PC-3 (cell line): Measurements from ENCODE around the gene KLHL30. TPM values are rescaled to one million over a fixed set of nuclear protein-coding genes. Genes with fewer than 3 reads are reported as not detected.

Source experiments
- ATAC-seq: fragments of 200-7000 bp; cut with Tn5 transposase; 2 replicates; pipeline ENCODE4 v1.9.1; 2020; ENCODE audit warnings: mild to moderate bottlenecking, moderate library complexity
- BruUV-seq: library from RNA; stranded (reverse); fragments of 400-500 nt; replicated peaks from 2 replicates; lab custom pipeline; 2021; lab: Mats Ljungman, UMichigan
- CTCF ChIA-PET: fragments of 300-600 bp; sonication (Branson Sonifier 250); formaldehyde crosslinking; loops from one replicate; lab custom pipeline; 2022; ENCODE audit warnings: antibody characterized with exemption; lab: Charles Lee
- POLR2A ChIA-PET: fragments of 300-600 bp; sonication (Branson Sonifier 250); formaldehyde crosslinking; loops from one replicate; lab custom pipeline; 2022; ENCODE audit warnings: antibody characterized with exemption; ENCODE audit not compliant: unreplicated experiment; lab: Charles Lee
- DNase-seq: peaks from one replicate; pipeline ENCODE4 v3.0.0-alpha.2; 2015
- H2AFZ ChIP-seq: fragments of 300-600 bp; sonication (generic); 2 replicates; pipeline ENCODE4 v1.6.0; 2016; ENCODE audit warnings: antibody characterized with exemption, low read length
- H3F3A ChIP-seq: fragments of 300-600 bp; sonication (generic); one replicate; pipeline ENCODE4 v1.6.0; 2017; ENCODE audit warnings: antibody characterized with exemption, low read length, control low read depth, mild to moderate bottlenecking; ENCODE audit not compliant: unreplicated experiment
- H3K27ac ChIP-seq: fragments of 300-600 bp; sonication (generic); 2 replicates; pipeline ENCODE4 v1.5.1; 2016; ENCODE audit warnings: mild to moderate bottlenecking, low read length
- H3K27me3 ChIP-seq: fragments of 300-600 bp; sonication (generic); 2 replicates; pipeline ENCODE4 v1.6.1; 2016; ENCODE audit warnings: low read length, mixed read lengths
- H3K36me3 ChIP-seq: fragments of 300-600 bp; sonication (generic); 2 replicates; pipeline ENCODE4 v1.6.1; 2016; ENCODE audit warnings: low read depth, mixed run types, low read length, mixed read lengths
- H3K4me1 ChIP-seq: fragments of 300-600 bp; sonication (generic); 2 replicates; pipeline ENCODE4 v1.5.1; 2016; ENCODE audit warnings: low read length; ENCODE audit not compliant: insufficient read depth
- H3K4me2 ChIP-seq: fragments of 300-600 bp; sonication (generic); 2 replicates; pipeline ENCODE4 v1.6.0; 2016; ENCODE audit warnings: low read length
- H3K4me3 ChIP-seq: fragments of 300-600 bp; sonication (generic); 2 replicates; pipeline ENCODE4 v1.5.1; 2016; ENCODE audit warnings: mild to moderate bottlenecking, low read length, mixed read lengths
- H3K79me2 ChIP-seq: fragments of 300-600 bp; sonication (generic); 2 replicates; pipeline ENCODE4 v1.6.1; 2017; ENCODE audit warnings: low read length, mixed read lengths
- H3K9ac ChIP-seq: fragments of 300-600 bp; sonication (generic); 2 replicates; pipeline ENCODE4 v1.6.0; 2016; ENCODE audit warnings: mild to moderate bottlenecking, low read length
- H3K9me2 ChIP-seq: fragments of 300-600 bp; sonication (generic); replicated peaks from 2 replicates; pipeline ENCODE4 v1.6.1; 2016; ENCODE audit warnings: mixed run types, low read length, mixed read lengths
- H3K9me3 ChIP-seq: fragments of 300-600 bp; sonication (generic); 2 replicates; pipeline ENCODE4 v1.6.1; 2016; ENCODE audit warnings: low read length, mixed read lengths
- H4K20me1 ChIP-seq: fragments of 300-600 bp; sonication (generic); 2 replicates; pipeline ENCODE4 v1.6.1; 2016; ENCODE audit warnings: low read length, mixed read lengths
- EZH2 ChIP-seq: fragments of 300-600 bp; sonication (generic); IDR thresholded peaks from one replicate; pipeline ENCODE4 v1.6.1; 2017; ENCODE audit warnings: antibody characterized with exemption, mild to moderate bottlenecking, low read length; ENCODE audit not compliant: unreplicated experiment
- EZH2phosphoT487 ChIP-seq: fragments of 300-600 bp; sonication (generic); IDR thresholded peaks from 2 replicates; pipeline ENCODE4 v1.6.1; 2018; ENCODE audit warnings: mild to moderate bottlenecking, antibody characterized with exemption, low read length, borderline replicate concordance
- intact Hi-C: fragments of 100-400 bp; cut with micrococcal nuclease; formaldehyde crosslinking; loops from 2 replicates; pipeline ENCODE4 v1.9.0; 2023
- total RNA-seq: library from RNA; depleted of rRNA; stranded (reverse); fragments of >200 nt; gene quantifications from 2 replicates; pipeline ENCODE4 v1.2.3, GENCODE V29; 2014
- TF ChIP-seq, protein P1 (sequence below): fragments of 300-600 bp; sonication (generic); conservative IDR thresholded peaks from 2 replicates; pipeline ENCODE4 v1.5.1; 2017; ENCODE audit warnings: antibody characterized with exemption, low read depth, mild to moderate bottlenecking, low read length

KLHL30 gene
- total RNA-seq, 1 experiment from 2014 or later, result not detected

DNA sequence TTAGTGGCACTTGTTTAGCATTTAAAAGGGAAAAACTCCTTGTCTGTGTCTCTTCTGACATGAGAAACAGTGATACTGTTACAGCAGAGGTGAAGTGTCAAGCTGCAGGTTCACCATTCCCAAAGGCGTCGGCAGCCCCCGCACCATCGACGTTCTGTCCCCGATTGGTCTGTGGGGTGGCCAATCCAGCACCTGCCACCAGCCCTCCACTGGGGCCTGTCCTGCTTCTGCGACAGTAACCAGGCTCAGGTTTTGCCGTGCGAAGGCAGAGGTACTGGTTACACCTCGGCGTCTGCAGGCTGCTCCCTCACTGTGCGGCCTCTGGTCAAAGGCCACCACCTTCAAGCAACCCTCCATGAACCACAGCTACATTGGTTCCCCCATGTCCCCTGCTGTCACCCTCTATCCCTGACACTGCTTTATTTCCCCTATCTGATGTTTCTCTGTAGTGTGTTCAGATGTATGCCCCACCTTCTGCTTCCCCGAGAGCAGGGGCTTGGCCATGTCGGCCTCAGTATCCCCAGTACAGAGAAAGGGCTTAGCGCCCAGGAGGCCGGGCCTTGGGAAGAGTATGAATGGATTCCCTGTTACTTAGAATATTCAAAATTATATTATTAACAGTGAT, 46.9 kb upstream of the KLHL30 start:
- TF ChIP-seq EZH2 (no peak), EZH2phosphoT487 (no peak)
- TF ChIP-seq, protein P1, sequence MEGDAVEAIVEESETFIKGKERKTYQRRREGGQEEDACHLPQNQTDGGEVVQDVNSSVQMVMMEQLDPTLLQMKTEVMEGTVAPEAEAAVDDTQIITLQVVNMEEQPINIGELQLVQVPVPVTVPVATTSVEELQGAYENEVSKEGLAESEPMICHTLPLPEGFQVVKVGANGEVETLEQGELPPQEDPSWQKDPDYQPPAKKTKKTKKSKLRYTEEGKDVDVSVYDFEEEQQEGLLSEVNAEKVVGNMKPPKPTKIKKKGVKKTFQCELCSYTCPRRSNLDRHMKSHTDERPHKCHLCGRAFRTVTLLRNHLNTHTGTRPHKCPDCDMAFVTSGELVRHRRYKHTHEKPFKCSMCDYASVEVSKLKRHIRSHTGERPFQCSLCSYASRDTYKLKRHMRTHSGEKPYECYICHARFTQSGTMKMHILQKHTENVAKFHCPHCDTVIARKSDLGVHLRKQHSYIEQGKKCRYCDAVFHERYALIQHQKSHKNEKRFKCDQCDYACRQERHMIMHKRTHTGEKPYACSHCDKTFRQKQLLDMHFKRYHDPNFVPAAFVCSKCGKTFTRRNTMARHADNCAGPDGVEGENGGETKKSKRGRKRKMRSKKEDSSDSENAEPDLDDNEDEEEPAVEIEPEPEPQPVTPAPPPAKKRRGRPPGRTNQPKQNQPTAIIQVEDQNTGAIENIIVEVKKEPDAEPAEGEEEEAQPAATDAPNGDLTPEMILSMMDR, result no peak
- CTCF ChIA-PET, result interaction anchor here (0.6 kb wide), 1 partner anchor 131 kb away, joined by 4 read pairs; no protein-coding TSS in a partner anchor
- no peak overlapping the region for H3K4me2 ChIP-seq
- H3K4me3 ChIP-seq, result no peak overlapping the region
- no peak overlapping the region for H3K9ac ChIP-seq
- H3K27ac ChIP-seq, result no peak overlapping the region
- no peaks in the 10 kb centered on the region for H3K4me1 ChIP-seq
- BruUV-seq, result no TSS peak
- H3K79me2 ChIP-seq, result no peaks in the 10 kb centered on the region
- H3K9me3 ChIP-seq, result no peaks in the 10 kb centered on the region
- H3K27me3 ChIP-seq, result no peaks in the 10 kb centered on the region
- no peaks in the 10 kb centered on the region for H3K36me3 ChIP-seq
- no peak for ATAC-seq
- DNase-seq, result no peak
- intact Hi-C loops, result no loop called here
- no peak overlapping the region for H2AFZ ChIP-seq
- H3K9me2 ChIP-seq, result no peaks in the 10 kb centered on the region
- H4K20me1 ChIP-seq, result no peaks in the 10 kb centered on the region
- H3F3A ChIP-seq, result no peaks in the 10 kb centered on the region
- POLR2A ChIA-PET, result no interaction called here

DNA sequence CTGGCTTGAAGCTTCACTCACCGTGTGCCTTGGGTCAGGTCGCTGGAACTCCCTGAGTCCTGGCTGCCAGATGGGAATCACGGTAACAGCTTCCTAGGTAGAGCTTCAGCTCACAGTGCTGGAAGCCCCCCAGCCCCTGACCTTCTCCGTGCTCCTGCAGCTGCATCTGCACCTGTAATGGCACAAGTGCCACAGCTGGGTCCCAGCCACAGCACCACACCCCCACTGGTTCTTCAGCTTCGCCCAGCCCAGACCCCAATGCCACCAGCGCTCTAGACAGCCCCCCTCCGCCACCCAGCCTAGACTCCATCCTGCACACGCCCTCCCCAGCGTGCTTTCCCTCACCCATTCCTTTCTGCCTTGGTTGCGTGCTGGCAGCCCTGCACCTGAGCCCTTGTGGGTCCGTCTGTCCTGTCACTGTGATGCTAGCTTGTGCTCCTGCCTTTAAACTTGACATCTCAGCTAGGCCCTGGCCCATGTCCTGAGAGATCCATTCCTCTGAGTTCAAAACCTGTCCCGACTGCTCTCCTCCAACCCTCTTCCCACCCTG, 45.9 kb upstream of the KLHL30 start:
- BruUV-seq, result no TSS peak
- H3K27me3 ChIP-seq, result no peaks in the 10 kb centered on the region
- ChIA-PET CTCF (no interaction called here), POLR2A (no interaction called here)
- TF ChIP-seq, protein P1, result no peak
- TF ChIP-seq EZH2phosphoT487, result no peak
- TF ChIP-seq EZH2, result no peak
- no peaks in the 10 kb centered on the region for H4K20me1 ChIP-seq
- no peaks in the 10 kb centered on the region for H3K4me1 ChIP-seq
- H3K4me3 ChIP-seq, result no peak overlapping the region
- no peak overlapping the region for H3K9ac ChIP-seq
- no peaks in the 10 kb centered on the region for H3F3A ChIP-seq
- H2AFZ ChIP-seq, result no peak overlapping the region
- DNase-seq, result no peak
- no peaks in the 10 kb centered on the region for H3K9me2 ChIP-seq
- no peaks in the 10 kb centered on the region for H3K36me3 ChIP-seq
- intact Hi-C loops, result no loop called here
- H3K4me2 ChIP-seq, result no peak overlapping the region
- ATAC-seq, result no peak
- no peak overlapping the region for H3K27ac ChIP-seq
- H3K79me2 ChIP-seq, result no peaks in the 10 kb centered on the region
- H3K9me3 ChIP-seq, result no peaks in the 10 kb centered on the region
